SK-N-SH (cell line): ENCODE measurements around the gene PPM1K. TPM values are rescaled to one million over a fixed set of nuclear protein-coding genes. Genes with fewer than 3 reads are reported as not detected.

Experiments used
- CTCF ChIA-PET: fragments of 300-600, 350-600 bp; formaldehyde crosslinking; extraction: SDS; loops from one replicate; lab custom pipeline; 2021; lab: Yijun Ruan, JAX
- POLR2A ChIA-PET: fragments of 350-600 bp; sonication (Branson Sonifier 250); formaldehyde crosslinking; extraction: SDS; loops from one replicate; lab custom pipeline; 2020; ENCODE audit warnings: antibody characterized with exemption, inconsistent platforms; lab: Yijun Ruan, JAX
- DNase-seq: peaks from one replicate; pipeline ENCODE4 v3.0.0; 2012
- H2AFZ ChIP-seq: fragments of 200-600 bp; sonication (generic); 2 replicates; pipeline ENCODE4 v1.8.1; 2016; ENCODE audit warnings: antibody characterized with exemption, mild to moderate bottlenecking, low read depth
- H3F3A ChIP-seq: fragments of 200-600 bp; sonication (generic); replicated peaks from 2 replicates; pipeline ENCODE3; 2016; ENCODE audit warnings: antibody characterized with exemption, mild to moderate bottlenecking; ENCODE audit not compliant: insufficient read depth
- H3K27ac ChIP-seq, 2 experiments: fragments of 200-500 bp in 1 of 2; fragments of 200-600 bp in 1 of 2; sonication (Bioruptor generic) in 1 of 2; sonication (generic), shearing (Covaris generic) in 1 of 2; 2 replicates each; pipeline versions ENCODE4 v1.5.1 to v1.6.1; 2014 to 2016; ENCODE audit warnings: low read depth in 2 of 2, inconsistent platforms in 1 of 2, low read length in 1 of 2, mild to moderate bottlenecking in 1 of 2, mixed read lengths in 1 of 2
- H3K27me3 ChIP-seq: fragments of 200-600 bp; sonication (generic), shearing (Covaris generic); 2 replicates; pipeline ENCODE4 v1.6.1; 2016; ENCODE audit warnings: mixed run types; ENCODE audit not compliant: insufficient read depth
- H3K36me3 ChIP-seq, 2 experiments: fragments of 200-500 bp in 1 of 2; fragments of 200-600 bp in 1 of 2; sonication (Bioruptor generic) in 1 of 2; sonication (generic) in 1 of 2; replicated peaks in 1 of 2; 2 replicates each; pipeline versions ENCODE3 to v1.5.1; 2014 to 2016; ENCODE audit warnings: low read length in 1 of 2, mild to moderate bottlenecking in 1 of 2; ENCODE audit not compliant: insufficient read depth in 2 of 2, control insufficient read depth in 1 of 2
- H3K4me1 ChIP-seq, 2 experiments: fragments of 200-500 bp in 1 of 2; fragments of 200-600 bp in 1 of 2; sonication (Bioruptor generic) in 1 of 2; sonication (generic), shearing (Covaris generic) in 1 of 2; 2 replicates each; pipeline versions ENCODE4 v1.5.1 to v1.6.1; 2014 to 2016; ENCODE audit warnings: low read depth in 1 of 2, low read length in 1 of 2, mixed run types in 1 of 2; ENCODE audit not compliant: insufficient read depth in 2 of 2, control insufficient read depth in 1 of 2
- H3K4me2 ChIP-seq: fragments of 200-600 bp; sonication (generic), shearing (Covaris generic); 2 replicates; pipeline ENCODE4 v1.6.1; 2017; ENCODE audit warnings: mixed run types
- H3K4me3 ChIP-seq, 2 experiments: fragments of 200-500 bp in 1 of 2; fragments of 200-600 bp in 1 of 2; sonication (Bioruptor generic) in 1 of 2; sonication (generic), shearing (Covaris generic) in 1 of 2; 2 replicates each; pipeline versions ENCODE4 v1.5.1 to v1.8.1; 2014 to 2016; ENCODE audit warnings: low read depth in 2 of 2, inconsistent platforms in 1 of 2, low read length in 1 of 2, mild to moderate bottlenecking in 1 of 2, mixed read lengths in 1 of 2, moderate library complexity in 1 of 2
- H3K79me2 ChIP-seq: fragments of 200-600 bp; sonication (generic); 2 replicates; pipeline ENCODE4 v1.8.1; 2017; ENCODE audit warnings: mild to moderate bottlenecking; ENCODE audit not compliant: insufficient read depth
- H3K9ac ChIP-seq: fragments of 200-600 bp; sonication (generic); 2 replicates; pipeline ENCODE4 v1.6.1; 2017; ENCODE audit warnings: mixed run types
- H3K9me2 ChIP-seq: fragments of 200-600 bp; sonication (generic); 2 replicates; pipeline ENCODE4 v1.6.1; 2017; ENCODE audit warnings: mixed run types
- H3K9me3 ChIP-seq: fragments of 200-600 bp; sonication (generic); 2 replicates; pipeline ENCODE4 v1.6.1; 2017; ENCODE audit warnings: mixed run types, mild to moderate bottlenecking, moderate library complexity
- H4K20me1 ChIP-seq: fragments of 200-600 bp; sonication (generic); 2 replicates; pipeline ENCODE4 v1.6.1; 2017; ENCODE audit warnings: mild to moderate bottlenecking, mixed run types; ENCODE audit not compliant: insufficient read depth
- EP300 ChIP-seq, 2 experiments: IDR thresholded peaks; 2 replicates each; pipeline versions ENCODE4 v1.4.0 to v1.6.1; 2012; ENCODE audit warnings: borderline replicate concordance in 1 of 2, low read depth in 1 of 2, low read length in 1 of 2
- EZH2phosphoT487 ChIP-seq: fragments of 200-600 bp; sonication (generic); IDR thresholded peaks from 2 replicates; pipeline ENCODE4 v1.6.1; 2017; ENCODE audit warnings: low read depth, mixed run types, mild to moderate bottlenecking, antibody characterized with exemption, moderate library complexity, borderline replicate concordance
- FOXJ3 ChIP-seq: sonication (generic); formaldehyde crosslinking; IDR thresholded peaks from 2 replicates; pipeline ENCODE4 v1.5.1; 2020; ENCODE audit warnings: mild to moderate bottlenecking, missing genetic modification reagents
- GABPA ChIP-seq: IDR thresholded peaks from 2 replicates; pipeline ENCODE4 v1.4.0; 2012; ENCODE audit warnings: low read depth, mild to moderate bottlenecking
- GATA2 ChIP-seq: sonication (generic); formaldehyde crosslinking; IDR thresholded peaks from 2 replicates; pipeline ENCODE4 v1.5.0; 2020; ENCODE audit warnings: mild to moderate bottlenecking, missing genetic modification reagents
- JUND ChIP-seq: IDR thresholded peaks from 2 replicates; pipeline ENCODE4 v1.4.0; 2012
- MEF2A ChIP-seq: IDR thresholded peaks from 2 replicates; pipeline ENCODE4 v1.4.0; 2012; ENCODE audit warnings: low read depth, borderline replicate concordance
- MXI1 ChIP-seq: IDR thresholded peaks from 2 replicates; pipeline ENCODE4 v1.6.1; 2012; ENCODE audit warnings: mild to moderate bottlenecking, low read depth, low read length, improper control_type of control experiment
- NFIC ChIP-seq: IDR thresholded peaks from 2 replicates; pipeline ENCODE4 v1.4.0; 2012; ENCODE audit warnings: borderline replicate concordance
- NRF1 ChIP-seq: IDR thresholded peaks from 2 replicates; pipeline ENCODE4 v1.6.1; 2012; ENCODE audit warnings: low read depth, mild to moderate bottlenecking, low read length
- PBX3 ChIP-seq: IDR thresholded peaks from 2 replicates; pipeline ENCODE4; 2012
- RAD21 ChIP-seq: IDR thresholded peaks from 2 replicates; pipeline ENCODE4 v1.6.1; 2012; ENCODE audit warnings: mild to moderate bottlenecking, low read length
- REST ChIP-seq: IDR thresholded peaks from 2 replicates; pipeline ENCODE4 v1.6.1; 2012; ENCODE audit warnings: mild to moderate bottlenecking, low read depth, low read length, moderate library complexity
- RFX5 ChIP-seq: IDR thresholded peaks from 2 replicates; pipeline ENCODE4 v1.6.1; 2012; ENCODE audit warnings: mild to moderate bottlenecking, improper control_type of control experiment, low read length
- RXRA ChIP-seq: IDR thresholded peaks from 2 replicates; pipeline ENCODE4 v1.4.0; 2012; ENCODE audit warnings: low read depth, mild to moderate bottlenecking, borderline replicate concordance
- SIN3A ChIP-seq: IDR thresholded peaks from 2 replicates; pipeline ENCODE4 v1.6.1; 2012; ENCODE audit warnings: low read depth, mild to moderate bottlenecking, low read length, moderate library complexity, borderline replicate concordance
- SMC3 ChIP-seq: IDR thresholded peaks from 2 replicates; pipeline ENCODE4 v1.6.1; 2012; ENCODE audit warnings: low read depth, low read length, improper control_type of control experiment
- ZBTB33 ChIP-seq: IDR thresholded peaks from 2 replicates; pipeline ENCODE4 v1.4.0; 2012; ENCODE audit warnings: low read depth, borderline replicate concordance
- WGBS: methylation state at CpG from one replicate; pipeline ENCODE4 v1.1.6; 2017; ENCODE audit warnings: low lambda C conversion rate; 5-methylcytosine and 5-hydroxymethylcytosine counted together
- polyA plus RNA-seq, 3 experiments: library from polyadenylated mRNA; depleted of rRNA; stranded (reverse); fragments of >200 nt; gene quantifications; 2 replicates each; pipeline ENCODE4 v1.2.3, GENCODE V29; 2012
- TF ChIP-seq, protein P1 (sequence below): fragments of 150-350 bp; IDR thresholded peaks from 2 replicates; pipeline ENCODE4 v1.6.1; 2016; ENCODE audit warnings: mild to moderate bottlenecking, low read depth, low read length
- TF ChIP-seq, protein P2 (sequence below): IDR thresholded peaks from 2 replicates; pipeline ENCODE4 v1.4.0; 2012; ENCODE audit warnings: low read depth, borderline replicate concordance
- TF ChIP-seq, protein P3 (sequence below): fragments of 200-600 bp; sonication (generic); IDR thresholded peaks from 2 replicates; pipeline ENCODE4 v1.6.1; 2017; ENCODE audit warnings: antibody characterized with exemption, mild to moderate bottlenecking, moderate library complexity

PPM1K gene
- polyA plus RNA-seq, 1 of the 3 experiments (the other 2 are of a cell fraction) = 2.5 TPM

- no peak overlapping the region for H3K9ac ChIP-seq
- peak; percentile 45 for DNase-seq
- no peaks in the 10 kb centered on the region for H3K4me1 ChIP-seq
- no peaks in the 10 kb centered on the region for H4K20me1 ChIP-seq
- 46% methylated on average over 18 of the region's 18 CpGs for WGBS
- CTCF ChIA-PET = interaction anchor here (0.6 to 3.7 kb wide), 93 partner anchors 8 to 812 kb away, joined by 3 to 54 read pairs (median 4); partner anchors contain the start of genes ABCG2, HERC5 and SPP1
- H2AFZ ChIP-seq = peak overlapping the region; percentile 32; the same call in 1 of the 2 replicates
- H3K79me2 ChIP-seq = no peaks in the 10 kb centered on the region
- H3K9me2 ChIP-seq = no peaks in the 10 kb centered on the region
- POLR2A ChIA-PET = no interaction called here
- H3K4me2 ChIP-seq = 0 out of 2 replicates have a peak overlapping the region, but pooled peaks have one; percentile 26
- H3K9me3 ChIP-seq = no peaks in the 10 kb centered on the region
- H3K27ac ChIP-seq = no peak overlapping the region
- no peaks in the 10 kb centered on the region for H3K36me3 ChIP-seq
- TF ChIP-seq RFX5 (no peak), NRF1 (no peak), EZH2phosphoT487 (no peak), JUND (no peak), GABPA (no peak), RAD21 (peak; percentile 96), MXI1 (no peak), PBX3 (no peak), SMC3 (peak; percentile 73), SIN3A (no peak), FOXJ3 (CRISPR knock-in tag) (no peak), MEF2A (no peak), EP300 (IDR thresholded peaks at IDR 0.05; ENCODE audit: borderline replicate concordance in 1 of 2, low read depth in 1 of 2, low read length in 1 of 2) (no peak), GATA2 (CRISPR knock-in tag) (no peak), NFIC (no peak), REST (no peak), ZBTB33 (no peak), RXRA (no peak)
- TF ChIP-seq, protein P1, sequence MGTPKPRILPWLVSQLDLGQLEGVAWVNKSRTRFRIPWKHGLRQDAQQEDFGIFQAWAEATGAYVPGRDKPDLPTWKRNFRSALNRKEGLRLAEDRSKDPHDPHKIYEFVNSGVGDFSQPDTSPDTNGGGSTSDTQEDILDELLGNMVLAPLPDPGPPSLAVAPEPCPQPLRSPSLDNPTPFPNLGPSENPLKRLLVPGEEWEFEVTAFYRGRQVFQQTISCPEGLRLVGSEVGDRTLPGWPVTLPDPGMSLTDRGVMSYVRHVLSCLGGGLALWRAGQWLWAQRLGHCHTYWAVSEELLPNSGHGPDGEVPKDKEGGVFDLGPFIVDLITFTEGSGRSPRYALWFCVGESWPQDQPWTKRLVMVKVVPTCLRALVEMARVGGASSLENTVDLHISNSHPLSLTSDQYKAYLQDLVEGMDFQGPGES = no peak
- TF ChIP-seq, protein P2, sequence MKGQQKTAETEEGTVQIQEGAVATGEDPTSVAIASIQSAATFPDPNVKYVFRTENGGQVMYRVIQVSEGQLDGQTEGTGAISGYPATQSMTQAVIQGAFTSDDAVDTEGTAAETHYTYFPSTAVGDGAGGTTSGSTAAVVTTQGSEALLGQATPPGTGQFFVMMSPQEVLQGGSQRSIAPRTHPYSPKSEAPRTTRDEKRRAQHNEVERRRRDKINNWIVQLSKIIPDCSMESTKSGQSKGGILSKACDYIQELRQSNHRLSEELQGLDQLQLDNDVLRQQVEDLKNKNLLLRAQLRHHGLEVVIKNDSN = no peak
- TF ChIP-seq, protein P3, sequence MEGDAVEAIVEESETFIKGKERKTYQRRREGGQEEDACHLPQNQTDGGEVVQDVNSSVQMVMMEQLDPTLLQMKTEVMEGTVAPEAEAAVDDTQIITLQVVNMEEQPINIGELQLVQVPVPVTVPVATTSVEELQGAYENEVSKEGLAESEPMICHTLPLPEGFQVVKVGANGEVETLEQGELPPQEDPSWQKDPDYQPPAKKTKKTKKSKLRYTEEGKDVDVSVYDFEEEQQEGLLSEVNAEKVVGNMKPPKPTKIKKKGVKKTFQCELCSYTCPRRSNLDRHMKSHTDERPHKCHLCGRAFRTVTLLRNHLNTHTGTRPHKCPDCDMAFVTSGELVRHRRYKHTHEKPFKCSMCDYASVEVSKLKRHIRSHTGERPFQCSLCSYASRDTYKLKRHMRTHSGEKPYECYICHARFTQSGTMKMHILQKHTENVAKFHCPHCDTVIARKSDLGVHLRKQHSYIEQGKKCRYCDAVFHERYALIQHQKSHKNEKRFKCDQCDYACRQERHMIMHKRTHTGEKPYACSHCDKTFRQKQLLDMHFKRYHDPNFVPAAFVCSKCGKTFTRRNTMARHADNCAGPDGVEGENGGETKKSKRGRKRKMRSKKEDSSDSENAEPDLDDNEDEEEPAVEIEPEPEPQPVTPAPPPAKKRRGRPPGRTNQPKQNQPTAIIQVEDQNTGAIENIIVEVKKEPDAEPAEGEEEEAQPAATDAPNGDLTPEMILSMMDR = peak; percentile 79
- H3K27me3 ChIP-seq = no peaks in the 10 kb centered on the region; the same call in 1 of the 2 replicates
- no peak overlapping the region; a peak in 1 of 4 replicates for H3K4me3 ChIP-seq
- H3F3A ChIP-seq = no peaks in the 10 kb centered on the region
These were observed 72.7 kb downstream of the PPM1K start for GRCh38 chr4:88211473-88212252.
